HG03175 (cell line): ENCODE data around the gene PCBP3.
"Not testable (repeated sequence)": the region's sequence is repeated elsewhere in the genome, so short reads cannot be mapped to it uniquely, and the experiment has no call there.

Source experiments
- ATAC-seq: cut with Tn5 transposase; IDR thresholded peaks from one replicate; pipeline ENCODE4 v1.9.1; 2021; ENCODE audit warnings: mild to moderate bottlenecking, moderate library complexity; ENCODE audit not compliant: unreplicated experiment

The PCBP3 gene

DNA sequence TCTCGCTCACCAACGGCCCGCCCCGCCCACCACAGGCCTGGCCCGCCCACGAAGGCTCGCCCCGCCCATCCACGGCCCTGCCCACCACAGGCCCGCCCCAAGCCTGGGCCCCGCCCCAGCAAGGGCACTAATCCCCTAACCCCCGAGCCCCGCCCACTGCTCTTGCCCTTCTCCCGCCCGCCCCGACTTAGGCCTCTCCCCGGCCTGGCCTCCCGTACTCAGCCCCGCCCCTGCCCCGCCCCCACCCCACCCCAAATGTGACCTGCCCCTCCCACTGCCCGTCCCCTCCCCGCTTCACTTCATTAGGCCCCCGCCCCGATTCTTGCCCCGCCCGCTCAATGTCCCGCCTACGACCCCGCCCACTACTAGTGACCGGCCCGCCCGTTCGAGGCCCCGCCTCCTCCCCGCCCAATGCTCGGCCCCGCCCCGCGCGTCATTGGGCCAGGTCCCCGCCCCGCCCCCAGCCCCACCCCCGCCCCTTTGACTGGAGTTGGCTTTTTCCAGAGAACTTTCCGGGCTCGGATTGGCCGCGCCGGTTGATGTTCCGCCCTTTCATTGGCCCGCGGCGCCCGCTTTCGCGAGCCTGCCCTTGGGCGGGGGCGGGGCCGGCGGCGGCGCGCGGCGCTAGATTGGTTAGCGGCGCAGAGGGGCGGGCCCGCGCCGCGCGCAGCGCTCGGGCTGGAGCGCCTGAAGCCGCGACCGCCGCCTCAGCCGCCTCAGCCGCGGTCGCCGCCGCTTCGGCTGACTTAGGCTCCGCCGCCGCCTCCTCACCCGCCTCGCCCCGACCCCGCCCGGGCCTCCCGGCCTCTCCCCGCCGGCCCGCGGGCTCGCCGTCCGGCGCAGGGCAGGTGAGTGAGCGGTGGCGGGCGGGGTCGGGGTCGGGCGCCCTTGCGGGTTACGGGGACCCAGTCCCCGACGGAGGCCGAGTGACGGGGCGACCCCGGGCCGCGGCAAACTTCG is at the start of gene PCBP3:
PCBP3 (plus strand) TSS at position 705 of the 960 bp plus-strand sequence. CDS start 206,361 bp downstream, outside the sequence.
- peak; percentile 64 for ATAC-seq

DNA sequence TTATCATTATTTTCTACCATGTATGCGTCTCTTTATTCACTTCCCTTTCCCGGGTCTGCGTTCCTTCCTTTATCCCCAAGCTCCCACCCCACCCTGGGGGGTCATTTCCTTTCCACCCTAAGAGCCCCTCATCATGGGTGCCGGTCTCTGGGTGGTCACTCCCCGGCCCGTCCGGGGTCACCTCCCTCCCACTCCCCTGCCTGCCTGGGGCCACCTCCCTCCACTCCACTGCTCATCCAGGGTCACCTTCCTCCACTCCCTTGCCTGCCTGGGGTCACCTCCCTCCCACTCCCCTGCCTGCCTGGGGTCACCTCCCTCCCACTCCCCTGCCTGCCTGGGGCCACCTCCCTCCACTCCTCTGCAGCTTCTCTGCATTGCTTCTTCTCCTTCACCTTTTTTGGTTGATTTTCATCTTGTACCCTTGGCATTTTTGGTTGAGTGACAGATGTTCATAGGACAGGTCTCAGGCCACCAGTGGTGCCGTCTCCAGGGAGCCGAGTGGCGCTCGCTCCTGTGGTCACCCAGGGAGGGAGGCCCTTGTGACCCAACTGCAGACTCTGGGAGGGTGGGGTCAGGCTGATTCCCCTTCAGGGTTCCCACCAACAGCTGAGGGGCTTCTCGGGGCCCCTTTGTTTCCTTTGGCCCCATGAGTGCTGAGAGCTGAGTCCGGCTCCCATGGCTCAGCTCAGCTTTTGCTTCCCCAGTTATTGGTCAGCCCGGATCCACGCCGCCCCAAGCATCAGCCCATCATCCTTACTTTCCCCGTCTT is 48.6 kb upstream of the PCBP3 start:
- no peak for ATAC-seq

GRCh38 chr21:45595574-45596295 is 47.8 kb upstream of the PCBP3 start:
- ATAC-seq = no peak

GRCh38 chr21:45596704-45597318 is 46.7 kb upstream of the PCBP3 start:
- ATAC-seq = no peak

DNA sequence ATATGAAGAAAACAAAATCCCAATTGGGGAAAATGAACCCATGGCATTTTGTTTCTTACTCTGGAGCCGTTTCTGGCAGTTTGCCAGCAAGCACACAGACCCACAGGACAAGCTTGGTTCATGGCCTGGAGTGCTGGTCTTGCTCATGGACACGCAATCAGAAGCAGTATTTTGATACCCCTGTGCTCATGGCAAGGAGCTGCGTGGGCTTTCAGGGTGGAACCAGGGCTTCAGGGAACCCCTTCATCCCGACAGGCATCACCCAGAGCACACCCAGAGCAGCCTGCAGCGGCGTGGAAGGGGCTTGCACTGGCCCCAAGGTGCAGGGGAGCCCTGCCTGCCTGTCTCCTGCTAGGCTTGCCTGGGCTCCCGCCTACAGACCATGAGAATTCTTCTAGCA is 45.4 kb upstream of the PCBP3 start:
- no peak for ATAC-seq

- ATAC-seq = no peak
Observed at GRCh38 chr21:45598666-45599065, 44.9 kb upstream of the PCBP3 start.

- ATAC-seq = no peak
Observed at GRCh38 chr21:45599146-45599581, 44.4 kb upstream of the PCBP3 start.

DNA sequence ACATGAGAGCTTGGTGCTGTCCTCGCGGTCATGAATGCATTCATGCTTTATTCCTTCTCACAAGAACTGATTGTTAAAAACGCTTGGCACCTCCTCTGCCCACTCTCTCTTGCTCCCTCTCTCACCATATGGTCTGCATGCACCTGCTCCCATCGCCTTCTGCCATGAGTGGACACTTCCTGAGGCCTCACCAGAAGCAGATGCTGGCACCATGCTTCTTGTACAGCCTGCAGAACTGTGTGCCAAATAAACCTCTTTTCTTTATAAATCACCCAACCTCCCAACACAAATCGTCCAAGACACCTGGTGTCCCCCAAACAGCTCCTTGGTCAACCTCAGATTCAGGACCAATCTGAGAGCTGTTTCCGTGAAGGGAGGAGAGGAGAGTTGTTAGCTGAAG is 43.3 kb upstream of the PCBP3 start:
- ATAC-seq = no peak

DNA sequence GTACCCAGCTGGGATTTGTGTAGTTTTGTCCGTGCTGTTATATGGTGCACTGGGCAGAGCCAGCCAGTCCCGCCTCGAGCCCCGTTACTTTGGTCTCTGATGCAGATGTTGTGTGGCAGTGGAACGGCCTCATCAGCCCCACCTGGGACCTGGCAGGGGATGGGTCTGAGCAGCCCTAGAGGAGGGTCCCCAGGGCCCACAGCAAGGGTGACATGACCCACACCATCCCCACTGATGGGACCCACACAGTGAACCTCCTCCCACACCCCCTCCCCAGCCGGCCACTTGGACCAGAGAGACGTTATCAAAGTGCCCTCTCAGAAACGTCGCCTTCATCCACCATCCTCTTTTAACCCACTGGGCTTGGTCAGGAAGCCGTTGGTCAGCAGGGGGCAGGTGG is 42.0 kb upstream of the PCBP3 start:
- no peak for ATAC-seq

DNA sequence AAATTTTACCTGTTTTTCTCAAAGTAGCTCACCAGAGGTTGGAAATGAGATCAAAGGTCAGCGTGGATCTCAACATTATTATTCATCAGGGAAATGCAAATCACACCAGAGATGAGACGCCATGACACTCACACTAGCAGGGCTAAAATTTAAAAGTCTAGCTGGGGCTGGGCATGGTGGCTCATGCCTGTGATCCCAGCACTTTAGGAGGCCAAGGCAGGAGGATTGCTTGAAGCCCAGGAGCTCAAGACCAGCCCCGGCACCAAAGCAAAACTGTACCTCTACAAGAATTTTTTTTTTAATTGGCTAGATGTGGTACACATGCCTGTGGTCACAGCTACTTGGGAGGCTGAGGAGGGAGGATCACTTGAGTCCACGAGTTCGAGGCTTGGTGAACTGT is 41.4 kb upstream of the PCBP3 start:
- ATAC-seq = no peak

DNA sequence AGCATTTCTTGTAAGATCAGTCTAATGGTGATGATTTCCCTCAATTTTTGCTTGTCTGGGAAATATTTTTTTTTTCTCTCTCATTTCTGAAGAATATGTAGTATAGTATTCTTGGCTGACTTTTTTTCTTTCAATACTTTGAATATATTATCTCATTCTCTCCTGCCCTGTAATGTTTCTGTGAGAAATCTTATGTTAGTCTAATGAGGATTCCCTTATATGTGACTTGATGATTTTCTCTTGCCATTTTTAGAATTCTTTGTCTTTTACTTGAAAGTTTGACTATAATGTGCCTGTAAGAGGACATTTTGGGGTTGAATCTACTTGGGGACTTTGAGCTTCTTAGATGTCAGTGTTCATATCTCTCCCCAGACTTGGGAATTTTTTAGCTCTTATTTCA is 40.0 kb upstream of the PCBP3 start:
- ATAC-seq = no peak

DNA sequence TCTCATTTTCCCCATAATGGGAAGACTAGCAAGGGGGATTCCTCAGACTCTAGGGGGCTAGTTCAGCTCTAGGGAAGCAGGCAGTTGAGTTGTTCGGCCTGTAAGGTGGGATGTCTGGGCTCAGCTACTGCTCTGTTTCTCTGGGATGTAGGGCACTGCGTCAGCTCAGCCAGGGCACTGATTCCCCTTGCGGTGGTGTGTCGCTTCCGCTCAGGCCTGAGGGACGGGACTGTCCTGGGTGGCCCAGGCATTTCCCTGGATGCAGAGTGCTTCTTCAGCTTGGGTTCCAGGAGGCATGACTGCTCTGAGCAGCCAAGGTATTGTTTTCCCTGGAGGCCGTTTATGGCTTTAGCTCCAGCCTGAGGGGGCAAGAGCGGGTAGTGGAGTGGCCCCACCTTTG is 38.8 kb upstream of the PCBP3 start:
- not testable (repeated sequence) for ATAC-seq

- ATAC-seq = no peak
Observed at GRCh38 chr21:45607021-45607908, 36.3 kb upstream of the PCBP3 start.

- ATAC-seq = no peak
Observed at GRCh38 chr21:45607909-45608295, 35.6 kb upstream of the PCBP3 start.

DNA sequence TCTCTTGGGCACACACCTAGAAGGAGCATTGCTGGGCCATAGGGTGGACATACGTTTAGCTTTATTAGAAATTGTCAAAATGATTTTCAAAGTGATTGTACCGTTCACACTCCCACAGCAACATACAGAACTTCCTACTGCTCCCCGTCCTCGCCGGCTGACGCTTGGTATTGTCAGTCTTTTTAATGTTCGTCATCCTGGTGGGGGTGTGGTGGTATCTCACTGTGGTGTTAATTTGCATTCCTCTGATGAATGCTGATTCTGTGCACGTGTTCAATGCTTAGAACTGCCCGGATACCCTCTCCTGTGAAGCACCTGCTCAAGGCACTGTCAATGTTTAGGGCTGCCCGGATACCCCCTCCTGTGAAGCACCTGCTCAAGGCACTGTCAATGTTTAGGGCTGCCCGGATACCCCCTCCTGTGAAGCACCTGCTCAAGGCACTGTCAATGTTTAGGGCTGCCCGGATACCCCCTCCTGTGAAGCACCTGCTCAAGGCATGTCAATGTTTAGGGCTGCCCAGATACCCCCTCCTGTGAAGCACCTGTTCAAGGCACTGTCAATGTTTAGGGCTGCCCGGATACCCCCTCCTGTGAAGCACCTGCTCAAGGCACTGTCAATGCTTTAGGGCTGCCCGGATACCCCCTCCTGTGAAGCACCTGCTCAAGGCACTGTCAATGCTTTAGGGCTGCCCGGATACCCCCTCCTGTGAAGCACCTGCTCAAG is 34.6 kb upstream of the PCBP3 start:
- not testable (repeated sequence) for ATAC-seq

DNA sequence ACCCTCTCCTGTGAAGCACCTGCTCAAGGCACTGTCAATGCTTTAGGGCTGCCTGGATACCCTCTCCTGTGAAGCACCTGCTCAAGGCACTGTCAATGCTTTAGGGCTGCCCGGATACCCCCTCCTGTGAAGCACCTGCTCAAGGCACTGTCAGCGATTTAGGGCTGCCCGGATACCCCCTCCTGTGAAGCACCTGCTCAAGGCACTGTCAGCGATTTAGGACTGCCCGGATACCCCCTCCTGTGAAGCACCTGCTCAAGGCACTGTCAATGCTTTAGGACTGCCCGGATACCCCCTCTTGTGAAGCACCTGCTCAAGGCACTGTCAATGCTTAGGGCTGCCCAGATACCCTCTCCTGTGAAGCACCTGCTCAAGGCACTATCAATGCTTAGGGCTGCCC is 33.9 kb upstream of the PCBP3 start:
- ATAC-seq = not testable (repeated sequence)

- ATAC-seq = no peak
Observed at GRCh38 chr21:45611296-45611695, 32.2 kb upstream of the PCBP3 start.

GRCh38 chr21:45611939-45612664 is 31.4 kb upstream of the PCBP3 start:
- ATAC-seq = no peak
